K562 (cell line): ENCODE results near the gene PRR19. TPM values are rescaled to one million over a fixed set of nuclear protein-coding genes. Genes with fewer than 3 reads are reported as not detected.

Source experiments
- BMI1 ChIP-seq: fragments of 150-350 bp; IDR thresholded peaks from 2 replicates; pipeline ENCODE4 v1.6.1; 2014; ENCODE audit warnings: low read length
- CCNT2 ChIP-seq: IDR thresholded peaks from 2 replicates; pipeline ENCODE4 v1.6.1; 2011; ENCODE audit warnings: borderline replicate concordance, low read depth, mild to moderate bottlenecking, moderate library complexity, mixed read lengths, low read length; ENCODE audit not compliant: insufficient read length; ENCODE audit errors: extremely low read depth
- ETV1 ChIP-seq: fragments of 450-650 bp; conservative IDR thresholded peaks from 2 replicates; pipeline ENCODE4 v1.6.1; 2016; ENCODE audit warnings: missing genetic modification characterization, control low read depth, low read depth, missing compliant biosample characterization
- GATA2 ChIP-seq: sonication (generic); formaldehyde crosslinking; IDR thresholded peaks from 2 replicates; pipeline ENCODE4 v1.4.0; 2020; ENCODE audit warnings: mild to moderate bottlenecking, missing genetic modification reagents
- KLF10 ChIP-seq: fragments of 250-450 bp; sonication (Bioruptor Pico); IDR thresholded peaks from 2 replicates; pipeline ENCODE4 v1.6.1; 2021; ENCODE audit warnings: matching md5 sums
- MXI1 ChIP-seq: IDR thresholded peaks from 2 replicates; pipeline ENCODE4 v1.6.1; 2011; ENCODE audit warnings: low read depth, mild to moderate bottlenecking, improper control_type of control experiment, low read length
- NBN ChIP-seq: fragments of 450-650 bp; IDR thresholded peaks from 2 replicates; pipeline ENCODE4 v1.6.1; 2016; ENCODE audit warnings: low read depth, mild to moderate bottlenecking
- NEUROD1 ChIP-seq: fragments of 150-350 bp; IDR thresholded peaks from 2 replicates; pipeline ENCODE4 v1.6.1; 2014; ENCODE audit warnings: borderline replicate concordance, low read length, low read depth; ENCODE audit not compliant: partially characterized antibody
- NR2C2 ChIP-seq, 2 experiments: fragments of 200-800 bp in 1 of 2; sonication (Bioruptor generic) in 1 of 2; sonication (generic) in 1 of 2; formaldehyde crosslinking in 1 of 2; IDR thresholded peaks; 2 replicates each; pipeline versions ENCODE4 v1.6.1 to v1.8.0; 2016 to 2022; ENCODE audit warnings: mild to moderate bottlenecking in 1 of 2, missing compliant biosample characterization in 1 of 2, missing genetic modification characterization in 1 of 2, missing genetic modification reagents in 1 of 2
- RAD51 ChIP-seq: fragments of 450-650 bp; IDR thresholded peaks from 2 replicates; pipeline ENCODE4 v1.7.1; 2016; ENCODE audit warnings: low read depth, mild to moderate bottlenecking, borderline replicate concordance
- RBFOX2 ChIP-seq: fragments of 200-400 bp; formaldehyde crosslinking; IDR thresholded peaks from 2 replicates; pipeline ENCODE4 v1.6.1; 2017; ENCODE audit warnings: low read depth, mild to moderate bottlenecking, low read length, moderate library complexity
- RBM25 ChIP-seq: fragments of 200-400 bp; formaldehyde crosslinking; IDR thresholded peaks from 2 replicates; pipeline ENCODE4 v1.6.1; 2018; ENCODE audit warnings: low read length, low read depth, moderate library complexity; ENCODE audit not compliant: severe bottlenecking
- RCOR1 ChIP-seq, 2 experiments: IDR thresholded peaks; 2 replicates each; pipeline ENCODE4 v1.6.1; 2012; ENCODE audit warnings: low read depth in 2 of 2, low read length in 2 of 2, borderline replicate concordance in 1 of 2, improper control_type of control experiment in 1 of 2
- RFX1 ChIP-seq: fragments of 450-650 bp; IDR thresholded peaks from 2 replicates; pipeline ENCODE4 v1.6.1; 2016; ENCODE audit warnings: mild to moderate bottlenecking, moderate library complexity
- SP1 ChIP-seq: sonication (generic); formaldehyde crosslinking; IDR thresholded peaks from 2 replicates; pipeline ENCODE4 v1.8.1; 2022; ENCODE audit warnings: mild to moderate bottlenecking, missing genetic modification reagents
- TBL1XR1 ChIP-seq, 2 experiments: IDR thresholded peaks; 2 replicates each; pipeline ENCODE4 v1.6.1; 2012; ENCODE audit warnings: improper control_type of control experiment in 2 of 2, low read length in 2 of 2, mild to moderate bottlenecking in 1 of 2
- ZFX ChIP-seq: sonication (generic); formaldehyde crosslinking; IDR thresholded peaks from 2 replicates; pipeline ENCODE4 v1.8.0; 2022; ENCODE audit warnings: mild to moderate bottlenecking, missing genetic modification reagents, moderate library complexity
- ZNF696 ChIP-seq: fragments of 250-450 bp; sonication (Bioruptor Pico); conservative IDR thresholded peaks from 2 replicates; pipeline ENCODE4 v1.4.0; 2020; ENCODE audit warnings: mild to moderate bottlenecking, moderate library complexity
- polyA plus RNA-seq, 8 experiments: library from polyadenylated mRNA; depleted of rRNA in 4 of 8; stranded (reverse) in 5 of 8; unstranded in 3 of 8; fragments of >200 nt; fragmentation: Nextera tagmentation in 2 of 8; fragmentation: Illumina TruSeq in 1 of 8; extraction: Ambion mirVana in 2 of 8; extraction: Trizol in 1 of 8; gene quantifications; 2 replicates each; pipeline versions ENCODE4 v1.2.1 to v1.2.3, GENCODE V29; 2011 to 2014; ENCODE audit warnings: inconsistent platforms in 1 of 8, missing spikeins in 1 of 8
- total RNA-seq, 7 experiments: library from RNA; depleted of rRNA in 6 of 7; stranded (reverse); fragments of >200 nt in 6 of 7; fragmentation: Illumina TruSeq in 2 of 7; extraction: Trizol in 2 of 7; gene quantifications; 2 replicates each; pipeline versions ENCODE4 v1.2.1 to v1.2.3, GENCODE V29; 2011 to 2021; ENCODE audit warnings: low replicate concordance in 1 of 7
- TF ChIP-seq, protein P1 (sequence below): conservative IDR thresholded peaks from 2 replicates; pipeline ENCODE4 v1.6.1; 2011; ENCODE audit warnings: low read depth, mild to moderate bottlenecking, low read length; ENCODE audit not compliant: control insufficient read depth
- TF ChIP-seq, protein P2 (sequence below): fragments of 200-800 bp; sonication (Bioruptor generic); IDR thresholded peaks from 2 replicates; pipeline ENCODE4 v1.6.1; 2017; ENCODE audit warnings: missing genetic modification characterization, missing compliant biosample characterization
- TF ChIP-seq, protein P3 (sequence below): sonication (generic); formaldehyde crosslinking; IDR thresholded peaks from 2 replicates; pipeline ENCODE4 v1.9.0; 2022; ENCODE audit warnings: mild to moderate bottlenecking, missing genetic modification reagents
- TF ChIP-seq, protein P4 (sequence below): fragments of 450-650 bp; IDR thresholded peaks from 2 replicates; pipeline ENCODE4 v1.6.1; 2016; ENCODE audit warnings: borderline replicate concordance

PRR19 gene
- total and polyA plus RNA-seq, 9 of the 15 experiments (the other 6 are each of a cell fraction or from before 2014, with no cell fraction given): 0.10 to 1.6 (median 0.54) TPM

DNA sequence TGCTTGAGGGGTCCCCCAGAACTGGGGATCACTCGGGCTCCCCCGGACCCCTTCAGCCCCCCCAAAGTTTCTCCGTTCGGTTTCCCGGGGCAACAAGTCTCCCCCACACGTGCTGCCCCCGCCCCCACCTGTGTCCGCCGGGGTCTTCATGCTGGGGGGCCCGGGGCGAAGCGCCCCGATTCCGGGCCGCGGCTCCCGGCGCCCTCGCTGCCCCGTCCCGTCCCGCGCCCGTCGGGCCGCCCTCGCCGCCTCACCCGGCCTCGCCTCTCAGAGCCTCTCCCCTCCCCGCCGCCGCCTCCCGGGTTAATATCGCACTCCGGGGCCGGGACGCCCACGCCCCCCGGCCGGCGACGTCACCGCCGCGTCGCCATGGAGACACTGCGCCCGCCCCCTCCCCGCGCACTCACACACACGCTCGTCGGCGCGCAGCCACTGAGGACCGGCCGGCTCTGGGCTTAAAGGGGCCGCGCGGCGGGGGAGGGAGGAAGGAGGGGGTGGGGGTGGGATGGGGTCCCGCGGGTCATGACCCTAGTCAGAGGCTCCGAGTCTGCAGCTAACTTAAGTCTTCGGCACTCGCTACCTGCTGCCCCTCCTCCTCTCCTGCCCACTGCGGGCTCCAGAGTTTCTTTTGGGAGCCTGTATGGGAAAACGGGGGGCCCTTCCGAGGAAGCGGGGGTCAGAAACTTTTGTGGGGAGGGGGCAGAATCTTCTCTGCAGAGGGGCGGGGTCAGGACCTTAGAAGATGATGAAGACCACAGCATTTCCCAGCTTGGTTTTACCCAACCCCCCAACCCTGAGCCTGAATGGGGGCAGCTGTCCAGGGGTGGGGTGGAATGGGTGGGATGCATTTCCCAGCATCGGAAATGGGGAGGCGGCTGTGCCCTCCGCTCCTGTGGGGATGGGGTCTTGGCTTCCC lies 46.8 kb upstream of the PRR19 start, which contains the start of gene ERF (continued):
- peak; percentile 57; the same call in 1 of the 2 replicates for TF ChIP-seq SP1 (CRISPR knock-in tag)
- TF ChIP-seq MXI1: peak; percentile 89
- TF ChIP-seq NEUROD1: peak; percentile 58
- no peak for TF ChIP-seq RAD51
- TF ChIP-seq, protein P1, sequence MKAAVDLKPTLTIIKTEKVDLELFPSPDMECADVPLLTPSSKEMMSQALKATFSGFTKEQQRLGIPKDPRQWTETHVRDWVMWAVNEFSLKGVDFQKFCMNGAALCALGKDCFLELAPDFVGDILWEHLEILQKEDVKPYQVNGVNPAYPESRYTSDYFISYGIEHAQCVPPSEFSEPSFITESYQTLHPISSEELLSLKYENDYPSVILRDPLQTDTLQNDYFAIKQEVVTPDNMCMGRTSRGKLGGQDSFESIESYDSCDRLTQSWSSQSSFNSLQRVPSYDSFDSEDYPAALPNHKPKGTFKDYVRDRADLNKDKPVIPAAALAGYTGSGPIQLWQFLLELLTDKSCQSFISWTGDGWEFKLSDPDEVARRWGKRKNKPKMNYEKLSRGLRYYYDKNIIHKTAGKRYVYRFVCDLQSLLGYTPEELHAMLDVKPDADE: peak; percentile 63; the same call in 1 of the 2 replicates
- no peak for TF ChIP-seq KLF10 (CRISPR knock-in tag)
- TF ChIP-seq NBN: no peak
- no peak for TF ChIP-seq GATA2 (CRISPR knock-in tag)
- no peak for TF ChIP-seq ETV1 (tag)
- peak; percentile 90 for TF ChIP-seq RBFOX2
- peak in 1 of 2 experiments; percentile 10; a peak in 1 of 4 replicates for TF ChIP-seq TBL1XR1 (IDR thresholded peaks at IDR 0.05; ENCODE audit: low read length in 2 of 2)
- TF ChIP-seq, protein P2, sequence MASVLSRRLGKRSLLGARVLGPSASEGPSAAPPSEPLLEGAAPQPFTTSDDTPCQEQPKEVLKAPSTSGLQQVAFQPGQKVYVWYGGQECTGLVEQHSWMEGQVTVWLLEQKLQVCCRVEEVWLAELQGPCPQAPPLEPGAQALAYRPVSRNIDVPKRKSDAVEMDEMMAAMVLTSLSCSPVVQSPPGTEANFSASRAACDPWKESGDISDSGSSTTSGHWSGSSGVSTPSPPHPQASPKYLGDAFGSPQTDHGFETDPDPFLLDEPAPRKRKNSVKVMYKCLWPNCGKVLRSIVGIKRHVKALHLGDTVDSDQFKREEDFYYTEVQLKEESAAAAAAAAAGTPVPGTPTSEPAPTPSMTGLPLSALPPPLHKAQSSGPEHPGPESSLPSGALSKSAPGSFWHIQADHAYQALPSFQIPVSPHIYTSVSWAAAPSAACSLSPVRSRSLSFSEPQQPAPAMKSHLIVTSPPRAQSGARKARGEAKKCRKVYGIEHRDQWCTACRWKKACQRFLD (CRISPR knock-in tag): no peak
- TF ChIP-seq, protein P3, sequence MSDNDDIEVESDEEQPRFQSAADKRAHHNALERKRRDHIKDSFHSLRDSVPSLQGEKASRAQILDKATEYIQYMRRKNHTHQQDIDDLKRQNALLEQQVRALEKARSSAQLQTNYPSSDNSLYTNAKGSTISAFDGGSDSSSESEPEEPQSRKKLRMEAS (CRISPR knock-in tag): peak; percentile 35; the same call in 1 of the 2 replicates
- TF ChIP-seq BMI1: peak; percentile 73; the same call in 1 of the 2 replicates
- TF ChIP-seq ZFX (CRISPR knock-in tag): peak; percentile 63
- TF ChIP-seq ZNF696 (CRISPR knock-in tag): no peak
- peak in 1 of 2 experiments; percentile 20; a peak in 1 of 4 replicates for TF ChIP-seq RCOR1 (IDR thresholded peaks at IDR 0.05; ENCODE audit: borderline replicate concordance in 1 of 2, low read depth in 2 of 2, low read length in 2 of 2)
- TF ChIP-seq RBM25: peak; percentile 81
- TF ChIP-seq CCNT2: peak; percentile 55
- TF ChIP-seq, protein P4, sequence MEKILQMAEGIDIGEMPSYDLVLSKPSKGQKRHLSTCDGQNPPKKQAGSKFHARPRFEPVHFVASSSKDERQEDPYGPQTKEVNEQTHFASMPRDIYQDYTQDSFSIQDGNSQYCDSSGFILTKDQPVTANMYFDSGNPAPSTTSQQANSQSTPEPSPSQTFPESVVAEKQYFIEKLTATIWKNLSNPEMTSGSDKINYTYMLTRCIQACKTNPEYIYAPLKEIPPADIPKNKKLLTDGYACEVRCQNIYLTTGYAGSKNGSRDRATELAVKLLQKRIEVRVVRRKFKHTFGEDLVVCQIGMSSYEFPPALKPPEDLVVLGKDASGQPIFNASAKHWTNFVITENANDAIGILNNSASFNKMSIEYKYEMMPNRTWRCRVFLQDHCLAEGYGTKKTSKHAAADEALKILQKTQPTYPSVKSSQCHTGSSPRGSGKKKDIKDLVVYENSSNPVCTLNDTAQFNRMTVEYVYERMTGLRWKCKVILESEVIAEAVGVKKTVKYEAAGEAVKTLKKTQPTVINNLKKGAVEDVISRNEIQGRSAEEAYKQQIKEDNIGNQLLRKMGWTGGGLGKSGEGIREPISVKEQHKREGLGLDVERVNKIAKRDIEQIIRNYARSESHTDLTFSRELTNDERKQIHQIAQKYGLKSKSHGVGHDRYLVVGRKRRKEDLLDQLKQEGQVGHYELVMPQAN: no peak
- no peak for TF ChIP-seq NR2C2 (CRISPR knock-in tag; IDR thresholded peaks at IDR 0.05)
- TF ChIP-seq NR2C2 (tag; IDR thresholded peaks at IDR 0.05): peak; percentile 61
- peak; percentile 88 for TF ChIP-seq RFX1
